ENCODE measurements around the gene MAGEA11.
"Not testable (repeated sequence)": the region's sequence is repeated elsewhere in the genome, so short reads cannot be mapped to it uniquely, and the experiment has no call there.

DNA sequence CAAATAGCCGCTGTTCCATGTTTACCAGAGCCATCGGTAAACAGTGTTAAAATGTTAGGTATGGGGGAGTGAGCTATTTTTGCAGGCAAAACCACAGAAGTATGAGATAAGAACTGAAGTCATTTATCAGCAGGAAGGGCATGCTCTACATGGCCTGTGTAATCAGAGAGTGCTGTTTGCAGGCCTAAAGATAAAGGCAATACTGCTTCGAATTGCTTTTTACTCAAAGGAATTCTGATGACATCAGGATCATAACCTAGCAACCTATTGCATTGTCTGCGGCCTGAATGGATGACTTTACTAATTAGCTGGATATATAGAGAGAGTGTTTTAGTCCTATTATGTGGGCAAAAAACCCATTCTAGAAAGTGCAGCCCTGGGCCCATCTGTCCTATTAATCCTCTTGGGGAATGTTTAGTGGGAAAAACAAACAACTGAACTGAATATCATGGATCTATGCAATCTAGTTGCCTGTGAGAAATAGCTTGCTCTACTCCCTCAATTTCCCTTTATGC is 32.6 kb upstream of the MAGEA11 start:
- TF ChIP-seq, protein P1, sequence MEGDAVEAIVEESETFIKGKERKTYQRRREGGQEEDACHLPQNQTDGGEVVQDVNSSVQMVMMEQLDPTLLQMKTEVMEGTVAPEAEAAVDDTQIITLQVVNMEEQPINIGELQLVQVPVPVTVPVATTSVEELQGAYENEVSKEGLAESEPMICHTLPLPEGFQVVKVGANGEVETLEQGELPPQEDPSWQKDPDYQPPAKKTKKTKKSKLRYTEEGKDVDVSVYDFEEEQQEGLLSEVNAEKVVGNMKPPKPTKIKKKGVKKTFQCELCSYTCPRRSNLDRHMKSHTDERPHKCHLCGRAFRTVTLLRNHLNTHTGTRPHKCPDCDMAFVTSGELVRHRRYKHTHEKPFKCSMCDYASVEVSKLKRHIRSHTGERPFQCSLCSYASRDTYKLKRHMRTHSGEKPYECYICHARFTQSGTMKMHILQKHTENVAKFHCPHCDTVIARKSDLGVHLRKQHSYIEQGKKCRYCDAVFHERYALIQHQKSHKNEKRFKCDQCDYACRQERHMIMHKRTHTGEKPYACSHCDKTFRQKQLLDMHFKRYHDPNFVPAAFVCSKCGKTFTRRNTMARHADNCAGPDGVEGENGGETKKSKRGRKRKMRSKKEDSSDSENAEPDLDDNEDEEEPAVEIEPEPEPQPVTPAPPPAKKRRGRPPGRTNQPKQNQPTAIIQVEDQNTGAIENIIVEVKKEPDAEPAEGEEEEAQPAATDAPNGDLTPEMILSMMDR (conservative IDR thresholded peaks at IDR 0.05; ENCODE audit: low read length), result not testable (repeated sequence)
- TF ChIP-seq EZH2phosphoT487 (IDR thresholded peaks at IDR 0.05; ENCODE audit: borderline replicate concordance, low read depth, low read length), result not testable (repeated sequence)

Measured in OCI-LY7 (cell line).